IPS DF 4.7 (cell line): ENCODE results near the gene RAB11FIP2.
"Not testable (repeated sequence)": the region's sequence is repeated elsewhere in the genome, so short reads cannot be mapped to it uniquely, and the experiment has no call there.

Source experiments
- DNase-seq: peaks from one replicate; pipeline ENCODE4 v3.0.0-alpha.2; 2013; ENCODE audit warnings: low spot score; ENCODE audit errors: extremely low read depth

The RAB11FIP2 gene, protein sequence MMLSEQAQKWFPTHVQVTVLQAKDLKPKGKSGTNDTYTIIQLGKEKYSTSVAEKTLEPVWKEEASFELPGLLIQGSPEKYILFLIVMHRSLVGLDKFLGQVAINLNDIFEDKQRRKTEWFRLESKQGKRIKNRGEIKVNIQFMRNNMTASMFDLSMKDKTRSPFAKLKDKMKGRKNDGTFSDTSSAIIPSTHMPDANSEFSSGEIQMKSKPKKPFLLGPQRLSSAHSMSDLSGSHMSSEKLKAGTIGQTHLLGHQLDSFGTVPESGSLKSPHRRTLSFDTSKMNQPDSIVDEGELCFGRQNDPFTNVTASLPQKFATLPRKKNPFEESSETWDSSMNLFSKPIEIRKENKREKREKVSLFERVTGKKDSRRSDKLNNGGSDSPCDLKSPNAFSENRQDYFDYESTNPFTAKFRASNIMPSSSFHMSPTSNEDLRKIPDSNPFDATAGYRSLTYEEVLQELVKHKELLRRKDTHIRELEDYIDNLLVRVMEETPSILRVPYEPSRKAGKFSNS

GRCh38 chr10:118046395-118047156 is at the start of gene RAB11FIP2:
Gene RAB11FIP2 (minus strand): TSS chr10:118046941. CDS start chr10:118046163, 778 bp downstream.
- DNase-seq, result no peak

DNA sequence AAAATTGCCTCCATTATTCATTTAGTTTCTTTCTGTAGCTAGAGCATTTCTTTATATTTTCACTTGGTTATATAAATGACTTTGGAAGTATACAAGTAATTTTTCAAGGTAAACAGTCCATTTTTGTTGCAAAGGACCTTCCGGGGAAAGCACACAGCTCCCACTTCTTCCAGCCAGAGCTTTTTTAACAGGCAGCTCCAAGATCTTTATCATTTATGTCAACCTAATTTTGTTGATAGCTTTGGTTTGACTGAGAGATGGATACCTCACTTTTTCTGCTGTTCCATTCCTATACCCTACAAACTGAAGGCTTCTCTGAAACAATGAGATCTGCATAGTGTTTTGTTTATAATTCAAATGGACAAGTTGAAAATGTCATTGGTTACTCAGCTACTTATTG is 49.3 kb upstream of the RAB11FIP2 start:
- DNase-seq, result no peak

DNA sequence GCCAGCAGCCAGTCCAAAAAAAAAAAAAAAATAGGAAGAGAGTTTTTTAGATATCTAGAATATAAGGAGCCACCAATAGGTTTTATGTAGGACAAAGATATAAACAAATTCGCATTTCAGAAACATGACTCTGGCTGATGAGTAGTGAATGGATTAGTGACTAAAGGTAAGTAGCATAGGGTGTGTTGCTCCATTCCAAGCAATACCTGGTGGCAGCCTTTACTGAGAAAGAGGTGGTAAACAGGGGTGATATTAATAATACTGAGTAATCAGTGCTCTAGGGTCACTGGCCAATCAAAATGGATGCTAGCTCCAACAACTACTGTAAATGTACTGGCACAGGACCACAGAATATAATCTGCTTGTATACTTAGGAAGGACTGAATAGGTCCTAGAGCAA is 45.5 kb upstream of the RAB11FIP2 start:
- no peak for DNase-seq

DNA sequence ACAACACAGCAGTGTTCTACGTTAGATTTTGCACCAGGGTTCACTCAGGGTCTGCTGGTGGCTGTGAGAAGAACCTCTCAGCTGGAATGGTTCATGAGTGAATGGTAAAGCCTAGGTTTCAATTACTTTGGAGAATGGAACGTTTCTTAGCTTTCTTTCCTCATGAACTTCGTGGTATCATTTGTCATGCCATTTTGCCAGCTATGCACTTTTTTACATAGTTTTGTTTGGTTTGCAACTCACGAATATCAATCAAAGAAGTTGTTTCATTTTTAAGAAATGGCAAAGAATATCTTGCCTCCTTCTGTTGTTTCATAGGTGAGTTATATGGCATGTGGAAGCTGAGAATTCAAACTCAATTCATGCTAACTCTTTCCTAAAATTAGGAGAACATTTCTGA is 34.1 kb upstream of the RAB11FIP2 start:
- no peak for DNase-seq

GRCh38 chr10:118076705-118077104 is 30.0 kb upstream of the RAB11FIP2 start:
- no peak for DNase-seq

- DNase-seq, result no peak
Measured at GRCh38 chr10:118072840-118073239, 26.1 kb upstream of the RAB11FIP2 start.

DNA sequence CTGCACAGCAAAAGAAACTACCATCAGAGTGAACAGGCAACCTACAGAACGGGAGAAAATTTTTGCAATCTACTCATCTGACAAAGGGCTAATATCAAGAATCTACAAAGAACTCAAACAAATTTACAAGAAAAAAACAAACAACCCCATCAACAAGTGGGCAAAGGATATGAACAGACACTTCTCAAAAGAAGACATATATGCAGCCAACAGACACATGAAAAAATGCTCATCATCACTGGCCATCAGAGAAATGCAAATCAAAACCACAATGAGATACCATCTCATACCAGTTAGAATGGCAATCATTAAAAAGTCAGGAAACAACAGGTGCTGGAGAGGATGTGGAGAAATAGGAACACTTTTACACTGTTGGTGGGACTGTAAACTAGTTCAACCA is 20.6 kb upstream of the RAB11FIP2 start:
- not testable (repeated sequence) for DNase-seq

GRCh38 chr10:118062798-118063238 is 16.1 kb upstream of the RAB11FIP2 start:
- no peak for DNase-seq

- no peak for DNase-seq
Measured at GRCh38 chr10:118058371-118058770, 11.6 kb upstream of the RAB11FIP2 start.

DNA sequence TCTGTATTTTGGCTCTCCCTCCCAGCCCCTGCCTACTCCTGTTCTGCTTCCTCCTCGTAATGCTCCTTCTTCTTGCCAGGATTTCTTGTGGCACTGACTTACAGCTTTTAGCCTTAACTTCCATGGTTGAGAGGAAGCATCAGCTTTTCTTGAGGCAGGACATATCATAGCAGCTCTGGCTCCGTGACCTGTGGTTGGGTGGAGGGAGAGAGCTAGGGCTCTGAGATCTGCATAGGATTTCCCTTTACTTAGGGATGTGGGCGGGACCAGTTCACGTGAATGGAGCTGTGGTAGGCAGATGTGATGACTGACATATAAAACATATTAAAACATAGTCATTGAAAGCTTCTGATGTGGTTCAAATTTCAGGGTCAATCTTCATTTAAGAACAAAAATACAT is 10.6 kb upstream of the RAB11FIP2 start:
- DNase-seq, result no peak

DNA sequence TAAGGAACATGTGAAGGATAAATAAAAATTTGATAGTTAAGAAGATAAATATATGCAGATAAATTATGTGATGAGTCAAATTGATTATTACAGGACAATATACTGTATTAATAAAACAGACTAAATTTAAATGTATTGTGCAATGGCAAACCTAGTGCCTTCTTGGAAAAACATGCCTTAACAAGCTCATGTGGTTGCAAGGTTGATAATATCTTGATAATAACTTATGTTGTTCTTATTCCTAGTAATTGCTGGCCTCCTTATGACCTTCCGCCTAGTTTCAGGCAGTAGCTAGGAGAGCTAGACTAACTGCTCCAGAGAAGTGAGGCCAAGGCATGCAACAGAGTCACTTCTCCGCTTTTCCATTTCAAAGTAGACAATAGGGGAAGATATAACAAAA is 7.6 kb upstream of the RAB11FIP2 start:
- no peak for DNase-seq

- no peak for DNase-seq
Measured at GRCh38 chr10:118052816-118053215, 6.1 kb upstream of the RAB11FIP2 start.

GRCh38 chr10:118047880-118048279 is 1.1 kb upstream of the RAB11FIP2 start:
- DNase-seq, result no peak

DNA sequence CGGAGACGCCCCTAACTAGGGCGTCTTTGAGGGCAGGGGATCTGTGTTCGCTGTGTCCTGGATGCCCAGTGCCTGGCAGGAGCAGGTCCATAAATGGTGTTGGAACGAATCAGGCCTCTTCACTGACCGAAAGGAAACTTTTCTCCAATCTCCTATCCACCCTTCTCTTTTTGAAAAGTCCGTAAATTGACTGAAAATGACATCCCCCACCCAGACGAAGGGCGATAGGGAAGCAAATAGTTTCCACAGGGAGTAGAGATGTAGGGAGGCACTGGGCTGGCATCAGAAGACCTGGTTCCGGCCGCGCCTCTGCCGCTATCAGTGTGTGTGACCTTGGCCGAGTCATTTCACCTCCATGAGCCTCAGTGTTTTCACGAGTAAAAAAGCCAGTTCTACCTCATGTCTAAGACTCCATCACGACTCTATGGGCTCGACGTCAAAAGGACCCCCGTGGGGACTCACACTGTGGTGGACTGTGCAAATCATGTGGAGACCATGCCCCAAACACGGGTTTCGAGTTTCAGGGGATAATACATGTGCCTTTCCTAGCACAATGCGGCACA is 497 bp upstream of the RAB11FIP2 start:
- DNase-seq, result no peak

DNA sequence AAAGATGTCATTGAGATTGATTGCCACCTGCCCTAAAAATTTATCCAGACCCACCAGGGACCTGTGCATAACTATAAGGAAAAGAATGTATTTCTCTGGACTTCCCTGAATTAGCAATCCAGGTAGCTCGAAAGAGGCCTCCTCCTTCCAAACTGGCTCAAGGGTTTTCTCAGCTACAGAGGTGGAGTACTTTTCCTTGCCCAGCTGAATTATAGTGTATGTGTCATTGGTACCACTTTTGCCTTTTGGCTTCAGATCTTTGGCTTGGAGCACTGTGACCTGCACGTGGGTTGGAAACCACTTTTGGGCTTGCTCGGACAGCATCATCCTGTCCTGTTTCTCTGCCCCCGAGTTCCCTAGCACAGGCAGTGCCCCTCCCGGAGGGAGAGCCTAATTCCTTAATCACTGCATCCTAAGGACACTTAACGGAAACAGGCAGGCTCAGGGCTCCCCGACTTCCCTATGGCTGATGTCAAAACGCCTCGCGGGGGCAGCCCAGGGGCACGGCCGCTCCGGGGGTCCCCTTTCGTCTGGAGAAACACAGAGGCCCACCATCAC is 825 bp downstream of the RAB11FIP2 start:
- no peak for DNase-seq

DNA sequence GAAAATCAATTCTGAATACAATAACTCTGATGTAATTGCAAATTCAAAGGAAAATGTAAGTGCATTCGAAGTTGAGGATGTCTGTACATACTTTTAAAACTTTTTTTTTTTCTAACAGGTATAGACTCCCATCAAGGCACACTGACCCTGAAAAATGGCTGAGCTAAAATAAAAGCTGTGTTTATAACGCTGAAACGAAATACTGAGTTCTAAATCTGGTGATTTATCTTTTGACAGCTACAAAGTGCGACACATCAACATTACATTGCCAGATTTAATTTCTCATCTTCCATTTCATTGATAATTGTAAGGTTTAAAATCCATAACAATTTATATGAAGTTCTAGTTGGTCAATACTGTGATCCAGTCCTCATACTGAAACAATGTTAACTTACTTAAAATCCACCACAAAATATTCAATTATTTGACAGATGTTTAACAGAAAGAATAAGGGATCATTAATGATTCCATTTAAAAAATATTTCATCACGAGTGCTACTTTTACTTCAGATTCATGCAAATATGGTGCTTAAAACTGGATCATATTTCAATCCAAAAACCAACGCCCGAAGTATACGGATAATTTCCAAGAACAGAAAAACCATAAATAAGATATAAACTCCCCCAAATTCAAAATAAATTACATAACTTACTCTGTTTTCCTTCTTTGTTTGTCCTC is 1.4 kb downstream of the RAB11FIP2 start:
- DNase-seq, result no peak

DNA sequence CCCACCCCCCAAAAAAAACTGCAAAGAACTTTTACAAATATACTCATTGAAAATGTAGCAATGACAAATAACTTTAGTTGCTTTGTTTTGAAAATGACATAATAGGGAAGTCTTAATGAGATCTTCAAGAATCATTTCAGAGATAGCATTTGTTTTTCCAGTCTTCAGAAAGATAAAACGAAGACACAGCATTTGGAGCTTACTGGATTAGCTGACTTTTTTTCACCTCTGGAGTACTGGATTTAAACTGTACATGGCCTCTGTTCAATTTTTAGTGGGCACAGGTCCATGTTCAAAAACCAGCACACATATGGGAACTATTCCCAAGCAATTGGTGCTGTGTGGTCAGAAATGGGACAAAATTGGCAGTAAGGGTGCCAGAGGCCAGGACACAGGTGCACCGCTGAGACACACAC is 3.9 kb downstream of the RAB11FIP2 start:
- DNase-seq, result no peak

GRCh38 chr10:118042336-118042735 is 4.4 kb downstream of the RAB11FIP2 start:
- DNase-seq, result no peak

- DNase-seq, result no peak
Measured at GRCh38 chr10:118041316-118041715, 5.4 kb downstream of the RAB11FIP2 start.

DNA sequence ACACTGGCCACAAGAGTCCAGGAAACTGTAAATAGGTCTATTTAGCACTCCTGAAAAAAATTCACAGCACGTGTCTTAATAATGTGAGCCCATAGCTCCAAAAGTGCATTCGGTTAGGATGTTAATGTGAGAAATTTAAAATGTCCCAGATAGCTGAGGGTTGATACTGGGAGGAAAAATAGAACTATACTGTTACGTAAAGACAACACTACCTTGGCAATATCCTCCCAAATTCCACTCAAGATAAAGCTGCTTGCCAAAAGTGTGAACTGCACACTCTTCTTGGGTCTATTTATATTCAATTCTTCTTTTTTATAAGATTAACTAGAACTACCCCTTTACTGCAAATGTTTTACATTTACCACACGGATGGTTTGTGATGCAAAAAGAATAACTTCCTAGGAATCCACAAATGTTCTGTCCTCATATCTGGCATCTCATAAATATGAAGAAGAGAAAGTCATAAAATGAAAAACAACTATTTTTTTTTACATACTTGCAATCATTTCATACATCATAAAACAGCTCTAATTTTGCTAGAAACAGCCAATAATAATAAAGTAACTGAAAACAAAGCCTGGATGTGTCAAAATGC is 10.4 kb downstream of the RAB11FIP2 start:
- no peak for DNase-seq
